ENCODE results near the gene NXPE2.

DNA sequence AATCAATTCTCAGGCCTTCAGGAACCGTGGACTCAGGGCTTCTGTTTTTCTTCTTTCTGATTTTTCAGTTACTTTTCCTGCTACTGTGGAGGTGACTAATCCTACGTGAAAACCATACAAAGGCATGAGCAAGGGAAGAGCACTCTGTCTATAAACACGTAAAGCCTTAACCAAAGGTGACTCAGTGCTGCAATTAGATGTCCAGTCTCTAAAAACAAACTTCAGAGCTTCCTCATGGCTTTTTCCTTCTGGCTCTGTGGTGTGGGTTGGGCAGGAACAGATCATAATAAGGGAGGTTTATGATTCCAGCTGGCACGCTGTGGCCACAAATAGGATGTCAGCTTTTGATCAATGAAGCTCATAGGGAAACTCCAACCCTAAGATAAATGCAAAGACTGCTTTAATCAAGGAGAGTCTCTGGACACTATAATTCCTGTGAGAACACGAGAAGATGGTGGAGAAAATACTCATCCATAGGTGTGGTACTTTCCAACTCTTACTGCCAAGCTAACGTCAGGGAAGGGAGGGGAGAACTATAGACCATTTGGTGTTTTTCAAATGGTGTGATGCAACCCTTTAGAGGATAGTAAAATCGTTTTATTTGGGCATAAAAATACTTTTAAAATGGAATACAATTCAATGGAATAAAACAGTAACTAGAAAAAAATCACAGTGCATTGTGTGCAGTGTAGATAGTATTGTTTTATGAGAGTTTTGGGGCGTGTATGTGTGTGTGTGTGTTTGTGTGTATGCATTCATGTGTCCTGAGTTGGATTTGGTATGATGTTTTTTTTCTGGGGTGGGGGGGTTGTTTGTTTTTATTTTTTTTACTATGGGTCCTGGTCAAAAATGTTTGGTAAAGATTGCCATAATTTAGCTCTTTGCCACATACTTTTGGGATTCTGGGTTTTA lies at the start of gene NXPE2:
- TF ChIP-seq, protein P1, sequence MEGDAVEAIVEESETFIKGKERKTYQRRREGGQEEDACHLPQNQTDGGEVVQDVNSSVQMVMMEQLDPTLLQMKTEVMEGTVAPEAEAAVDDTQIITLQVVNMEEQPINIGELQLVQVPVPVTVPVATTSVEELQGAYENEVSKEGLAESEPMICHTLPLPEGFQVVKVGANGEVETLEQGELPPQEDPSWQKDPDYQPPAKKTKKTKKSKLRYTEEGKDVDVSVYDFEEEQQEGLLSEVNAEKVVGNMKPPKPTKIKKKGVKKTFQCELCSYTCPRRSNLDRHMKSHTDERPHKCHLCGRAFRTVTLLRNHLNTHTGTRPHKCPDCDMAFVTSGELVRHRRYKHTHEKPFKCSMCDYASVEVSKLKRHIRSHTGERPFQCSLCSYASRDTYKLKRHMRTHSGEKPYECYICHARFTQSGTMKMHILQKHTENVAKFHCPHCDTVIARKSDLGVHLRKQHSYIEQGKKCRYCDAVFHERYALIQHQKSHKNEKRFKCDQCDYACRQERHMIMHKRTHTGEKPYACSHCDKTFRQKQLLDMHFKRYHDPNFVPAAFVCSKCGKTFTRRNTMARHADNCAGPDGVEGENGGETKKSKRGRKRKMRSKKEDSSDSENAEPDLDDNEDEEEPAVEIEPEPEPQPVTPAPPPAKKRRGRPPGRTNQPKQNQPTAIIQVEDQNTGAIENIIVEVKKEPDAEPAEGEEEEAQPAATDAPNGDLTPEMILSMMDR (IDR thresholded peaks at IDR 0.05): no peak
- no peak for TF ChIP-seq EP300 (IDR thresholded peaks at IDR 0.05)
